GM12872 (cell line): Measurements from ENCODE around the gene NPTX2.

Experiments used
- CTCF ChIP-seq: IDR thresholded peaks from 3 replicates; pipeline ENCODE4 v1.5.1; 2011; ENCODE audit warnings: low read depth, mild to moderate bottlenecking, low read length, moderate library complexity; ENCODE audit not compliant: insufficient read depth

The NPTX2 gene

GRCh38 chr7:98575878-98576277, 41.2 kb upstream of the NPTX2 start:
- TF ChIP-seq CTCF = no peak

GRCh38 chr7:98584830-98585229, 32.3 kb upstream of the NPTX2 start:
- TF ChIP-seq CTCF = no peak

- TF ChIP-seq CTCF = no peak
Measured at GRCh38 chr7:98591926-98592325, 25.2 kb upstream of the NPTX2 start.

DNA sequence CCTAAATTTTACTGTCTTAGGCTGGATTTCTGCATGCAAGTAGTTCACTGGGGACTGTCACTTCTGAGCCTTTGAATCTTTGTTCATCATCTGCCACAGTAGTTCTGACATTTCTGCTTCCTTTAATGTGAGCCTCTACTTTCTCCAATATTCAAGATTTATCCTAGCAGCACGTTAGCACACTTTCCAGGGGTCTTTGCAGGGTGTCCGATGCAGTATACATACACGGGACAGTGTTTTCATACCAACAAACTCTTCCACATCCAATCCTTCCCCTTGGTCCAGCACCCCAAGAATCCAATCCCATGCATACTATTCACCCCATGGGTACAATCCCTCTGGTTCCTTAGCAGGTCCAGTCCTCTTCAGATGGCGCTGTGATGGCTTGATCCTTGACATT, 22.7 kb upstream of the NPTX2 start:
- no peak for TF ChIP-seq CTCF

GRCh38 chr7:98594787-98595186, 22.3 kb upstream of the NPTX2 start:
- no peak for TF ChIP-seq CTCF

GRCh38 chr7:98598846-98599615, 18.1 kb upstream of the NPTX2 start:
- no peak for TF ChIP-seq CTCF

- no peak for TF ChIP-seq CTCF
Measured at GRCh38 chr7:98599886-98600285, 17.2 kb upstream of the NPTX2 start.
